ENCODE results near the gene VSIG10.

GRCh38 chr12:118136559-118137003 is 32.8 kb upstream of the VSIG10 start:
- no peak for TF ChIP-seq CTCF (IDR thresholded peaks at IDR 0.05)
- TF ChIP-seq POLR2A (IDR thresholded peaks at IDR 0.05), result no peak
- TF ChIP-seq POLR2AphosphoS5 (IDR thresholded peaks at IDR 0.05), result no peak

Data from breast epithelium (tissue), 3 donors.